Measurements from ENCODE around the gene SLC25A38.
"Not testable (repeated sequence)": the region's sequence is repeated elsewhere in the genome, so short reads cannot be mapped to it uniquely, and the experiment has no call there.

The SLC25A38 gene

GRCh38 chr3:39407773-39408492 lies 24.8 kb downstream of the SLC25A38 start:
- no peak for DNase-seq

GRCh38 chr3:39408493-39409372 lies 25.6 kb downstream of the SLC25A38 start:
- no peak for DNase-seq

- DNase-seq: no peak
Measured at GRCh38 chr3:39409514-39410136, 26.5 kb downstream of the SLC25A38 start.

GRCh38 chr3:39410893-39411292 lies 27.7 kb downstream of the SLC25A38 start:
- DNase-seq: no peak

GRCh38 chr3:39412668-39413260 lies 29.6 kb downstream of the SLC25A38 start:
- DNase-seq: no peak

GRCh38 chr3:39413691-39414420 lies 30.7 kb downstream of the SLC25A38 start:
- no peak for DNase-seq

GRCh38 chr3:39414421-39414907 lies 31.3 kb downstream of the SLC25A38 start:
- no peak for DNase-seq

- DNase-seq: not testable (repeated sequence)
Measured at GRCh38 chr3:39415302-39415701, 32.1 kb downstream of the SLC25A38 start.

GRCh38 chr3:39415983-39416382 lies 32.8 kb downstream of the SLC25A38 start:
- DNase-seq: no peak

- not testable (repeated sequence) for DNase-seq
Measured at GRCh38 chr3:39416998-39417397, 33.8 kb downstream of the SLC25A38 start.

- not testable (repeated sequence) for DNase-seq
Measured at GRCh38 chr3:39418556-39419225, 35.5 kb downstream of the SLC25A38 start.

- DNase-seq: no peak
Measured at GRCh38 chr3:39419742-39420315, 36.7 kb downstream of the SLC25A38 start.

GRCh38 chr3:39420543-39420942 lies 37.4 kb downstream of the SLC25A38 start:
- no peak for DNase-seq

GRCh38 chr3:39423436-39423970 lies 40.3 kb downstream of the SLC25A38 start:
- DNase-seq: peak; percentile 54

- no peak for DNase-seq
Measured at GRCh38 chr3:39426312-39426711, 43.1 kb downstream of the SLC25A38 start.

- DNase-seq: no peak
Measured at GRCh38 chr3:39427506-39427905, 44.3 kb downstream of the SLC25A38 start.

GRCh38 chr3:39428745-39429201 lies 45.6 kb downstream of the SLC25A38 start:
- no peak for DNase-seq

- no peak for DNase-seq
Measured at GRCh38 chr3:39429466-39429865, 46.3 kb downstream of the SLC25A38 start.

GRCh38 chr3:39432342-39432741 lies 49.2 kb downstream of the SLC25A38 start:
- no peak for DNase-seq

- DNase-seq: peak; percentile 41
Measured at GRCh38 chr3:39433642-39434041, 50.5 kb downstream of the SLC25A38 start.

GRCh38 chr3:39434574-39434973 lies 51.4 kb downstream of the SLC25A38 start:
- peak; percentile 27 for DNase-seq

Data from fibroblast of skin of scalp (primary cell).